ENCODE measurements around the gene GHRH. TPM values are rescaled to one million over a fixed set of nuclear protein-coding genes. Genes with fewer than 3 reads are reported as not detected.

The GHRH gene
- total RNA-seq, 1 experiment from 2014 or later, result not detected

DNA sequence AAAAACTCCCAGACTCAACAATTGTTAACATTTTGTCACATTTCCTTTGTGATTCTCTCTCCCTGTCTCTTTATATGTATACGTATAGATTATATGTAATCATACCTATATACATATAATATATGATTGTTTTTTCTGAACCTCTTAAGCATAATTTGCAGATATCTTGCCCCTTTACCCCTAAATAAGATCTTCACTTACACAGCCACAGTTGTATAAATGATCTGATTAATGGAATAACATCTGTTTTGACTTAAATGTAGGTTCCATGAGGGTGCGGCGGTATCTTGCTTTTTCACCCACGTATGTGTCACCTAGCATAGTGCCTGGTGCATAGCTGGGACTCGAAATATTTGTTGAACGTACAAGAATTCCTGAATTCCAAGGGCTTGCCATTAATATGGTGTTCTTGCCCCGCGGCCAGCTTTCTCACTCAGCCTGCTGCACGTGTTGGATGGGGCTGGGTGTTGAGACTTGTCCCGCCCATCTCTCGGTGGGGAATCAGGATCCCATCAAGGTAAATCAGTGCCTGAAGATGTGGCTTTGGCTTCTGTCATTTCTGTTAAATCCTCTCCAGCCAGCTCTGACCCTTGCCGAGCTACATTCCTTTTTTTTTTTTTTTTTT lies 17.5 kb upstream of the GHRH start:
- RAD21 ChIA-PET (ENCODE audit: low non-redundant PET in 1 of 2, low total read pairs in 2 of 2, uncharacterized antibody in 2 of 2, unreplicated experiment in 2 of 2), result no interaction called here
- no TSS peak for BruUV-seq (replicated peaks)

More for the DNA sequence above, 17.5 kb upstream of the GHRH start:
- H3K79me2 ChIP-seq (ENCODE audit: insufficient read depth, low read length), result no peaks in the 10 kb centered on the region
- no peak for TF ChIP-seq CBX3 (IDR thresholded peaks at IDR 0.05; ENCODE audit: low read depth)
- no peak for TF ChIP-seq EZH2phosphoT487 (IDR thresholded peaks at IDR 0.05; ENCODE audit: borderline replicate concordance)
- TF ChIP-seq TCF7L2 (IDR thresholded peaks at IDR 0.05; ENCODE audit: borderline replicate concordance, extremely low read depth, insufficient read depth, insufficient read length), result no peak
- TF ChIP-seq RAD21 (IDR thresholded peaks at IDR 0.05; ENCODE audit: low read depth), result no peak
- no peak for TF ChIP-seq EGR1 (IDR thresholded peaks at IDR 0.05; ENCODE audit: low read depth)
- no peak for TF ChIP-seq YY1 (IDR thresholded peaks at IDR 0.05; ENCODE audit: extremely low read depth, insufficient replicate concordance, low read depth, low read length)
- no peak for TF ChIP-seq ATF3 (IDR thresholded peaks at IDR 0.05)
- TF ChIP-seq ZNF274 (IDR thresholded peaks at IDR 0.05; ENCODE audit: low read depth, low read length), result no peak
- TF ChIP-seq ELF1 (IDR thresholded peaks at IDR 0.05; ENCODE audit: borderline replicate concordance, low read depth), result no peak
- no peak for TF ChIP-seq EZH2 (IDR thresholded peaks at IDR 0.05)
- no peak for TF ChIP-seq SP1 (IDR thresholded peaks at IDR 0.05; ENCODE audit: low read depth)
- no peak for TF ChIP-seq POLR2AphosphoS5 (IDR thresholded peaks at IDR 0.05; ENCODE audit: low read depth, low read length)
- TF ChIP-seq REST (IDR thresholded peaks at IDR 0.05; ENCODE audit: low read depth), result no peak
- TF ChIP-seq POLR2A (IDR thresholded peaks at IDR 0.05; ENCODE audit: borderline replicate concordance, extremely low read depth, insufficient read depth, insufficient read length), result no peak
- TF ChIP-seq SRF (IDR thresholded peaks at IDR 0.05; ENCODE audit: low read depth), result no peak
- TF ChIP-seq SIN3A (IDR thresholded peaks at IDR 0.05; ENCODE audit: low read depth), result no peak
- no peak for TF ChIP-seq ZFX (IDR thresholded peaks at IDR 0.05)
- TF ChIP-seq, protein P1, sequence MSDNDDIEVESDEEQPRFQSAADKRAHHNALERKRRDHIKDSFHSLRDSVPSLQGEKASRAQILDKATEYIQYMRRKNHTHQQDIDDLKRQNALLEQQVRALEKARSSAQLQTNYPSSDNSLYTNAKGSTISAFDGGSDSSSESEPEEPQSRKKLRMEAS (IDR thresholded peaks at IDR 0.05), result no peak
- TF ChIP-seq CEBPB (IDR thresholded peaks at IDR 0.05; ENCODE audit: low read depth), result no peak
- H3K27ac ChIP-seq (ENCODE audit: low read depth, low read length), result no peak overlapping the region
- H4K20me1 ChIP-seq (ENCODE audit: insufficient read depth), result no peaks in the 10 kb centered on the region
- H3K9ac ChIP-seq (ENCODE audit: low read length), result no peak overlapping the region
- ChIA-PET CTCF (interaction anchor here (1.6 kb wide), 1 partner anchor 9 kb away, joined by 5 read pairs; no protein-coding TSS in a partner anchor), POLR2A (no interaction called here)
- H3K4me1 ChIP-seq (ENCODE audit: control insufficient read depth in 1 of 2, insufficient read depth in 2 of 2, low read length in 2 of 2), result peaks cover 0 to 5% of the 10 kb centered on the region in 2 experiments; a peak in 1 of 4 replicates
- no peaks in the 10 kb centered on the region for H3K27me3 ChIP-seq (ENCODE audit: insufficient read depth, low read length)
- DNase-seq (ENCODE audit: low read depth, low spot score), result no peak
- H3K9me3 ChIP-seq (ENCODE audit: control insufficient read depth in 1 of 2, insufficient read depth in 1 of 2, low read depth in 1 of 2, low read length in 2 of 2), result no peaks in the 10 kb centered on the region
- H3K9me2 ChIP-seq (ENCODE audit: insufficient read depth), result no peaks in the 10 kb centered on the region
- ATAC-seq, result no peak
- no peak overlapping the region for H3K4me2 ChIP-seq (ENCODE audit: low read length)
- no peaks in the 10 kb centered on the region for H3K36me3 ChIP-seq (ENCODE audit: control insufficient read depth in 1 of 2, insufficient read depth in 2 of 2, low read length in 2 of 2)
- no peak overlapping the region for H3K4me3 ChIP-seq (replicated peaks in 1 of 2; ENCODE audit: low read depth in 1 of 2, low read length in 2 of 2)
- H2AFZ ChIP-seq (ENCODE audit: low read depth, low read length, poor library complexity, severe bottlenecking), result no peak overlapping the region
- intact Hi-C loops (cut with micrococcal nuclease), result no loop called here

All from HCT116 (cell line).